Measurements from ENCODE around the gene NPRL2.

Gene NPRL2

GRCh38 chr3:50326182-50326541, 24.4 kb downstream of the NPRL2 start:
- no peak for DNase-seq (ENCODE audit: low read depth)
- no peak overlapping the region for H3K4me3 ChIP-seq (ENCODE audit: low read depth, low read length)
- TF ChIP-seq MYC (IDR thresholded peaks at IDR 0.05; ENCODE audit: low read depth, low read length), result no peak
- TF ChIP-seq MAX (IDR thresholded peaks at IDR 0.05; ENCODE audit: low read depth, low read length), result no peak
- no peak for TF ChIP-seq CTCF (IDR thresholded peaks at IDR 0.05; ENCODE audit: low read depth, low read length)
- TF ChIP-seq POLR2A (IDR thresholded peaks at IDR 0.05; ENCODE audit: extremely low read depth, insufficient read length), result no peak

GRCh38 chr3:50325497-50326181, 24.9 kb downstream of the NPRL2 start:
- H3K4me3 ChIP-seq (ENCODE audit: low read depth, low read length), result no peak overlapping the region
- DNase-seq (ENCODE audit: low read depth), result no peak
- TF ChIP-seq MAX (IDR thresholded peaks at IDR 0.05; ENCODE audit: low read depth, low read length) (no peak), MYC (IDR thresholded peaks at IDR 0.05; ENCODE audit: low read depth, low read length) (no peak)

GRCh38 chr3:50325113-50325480, 25.5 kb downstream of the NPRL2 start:
- TF ChIP-seq MYC (IDR thresholded peaks at IDR 0.05; ENCODE audit: low read depth, low read length) (no peak), POLR2A (IDR thresholded peaks at IDR 0.05; ENCODE audit: extremely low read depth, insufficient read length) (no peak), MAX (IDR thresholded peaks at IDR 0.05; ENCODE audit: low read depth, low read length) (no peak), CTCF (IDR thresholded peaks at IDR 0.05; ENCODE audit: low read depth, low read length) (no peak)
- DNase-seq (ENCODE audit: low read depth), result no peak

GRCh38 chr3:50324351-50325112, 26.0 kb downstream of the NPRL2 start:
- peak; percentile 80 for DNase-seq (ENCODE audit: low read depth)
- no peak overlapping the region for H3K4me3 ChIP-seq (ENCODE audit: low read depth, low read length)
- peak; percentile 84 for TF ChIP-seq CTCF (IDR thresholded peaks at IDR 0.05; ENCODE audit: low read depth, low read length)
- peak; percentile 51 for TF ChIP-seq MAX (IDR thresholded peaks at IDR 0.05; ENCODE audit: low read depth, low read length)
- no peak for TF ChIP-seq POLR2A (IDR thresholded peaks at IDR 0.05; ENCODE audit: extremely low read depth, insufficient read length)
- TF ChIP-seq MYC (IDR thresholded peaks at IDR 0.05; ENCODE audit: low read depth, low read length), result peak; percentile 30; the same call in 1 of the 2 replicates

More at GRCh38 chr3:50325113-50325480, 25.5 kb downstream of the NPRL2 start:
- H3K4me3 ChIP-seq (ENCODE audit: low read depth, low read length), result no peak overlapping the region

GRCh38 chr3:50323614-50324199, 26.9 kb downstream of the NPRL2 start:
- no peak overlapping the region for H3K4me3 ChIP-seq (ENCODE audit: low read depth, low read length)
- DNase-seq (ENCODE audit: low read depth), result no peak
- no peak for TF ChIP-seq MYC (IDR thresholded peaks at IDR 0.05; ENCODE audit: low read depth, low read length)
- TF ChIP-seq MAX (IDR thresholded peaks at IDR 0.05; ENCODE audit: low read depth, low read length), result no peak
- TF ChIP-seq CTCF (IDR thresholded peaks at IDR 0.05; ENCODE audit: low read depth, low read length), result no peak
- no peak for TF ChIP-seq POLR2A (IDR thresholded peaks at IDR 0.05; ENCODE audit: extremely low read depth, insufficient read length)
